Measurements from ENCODE around the gene SLC36A3.
"Not testable (repeated sequence)": the region's sequence is repeated elsewhere in the genome, so short reads cannot be mapped to it uniquely, and the experiment has no call there.

Gene SLC36A3

DNA sequence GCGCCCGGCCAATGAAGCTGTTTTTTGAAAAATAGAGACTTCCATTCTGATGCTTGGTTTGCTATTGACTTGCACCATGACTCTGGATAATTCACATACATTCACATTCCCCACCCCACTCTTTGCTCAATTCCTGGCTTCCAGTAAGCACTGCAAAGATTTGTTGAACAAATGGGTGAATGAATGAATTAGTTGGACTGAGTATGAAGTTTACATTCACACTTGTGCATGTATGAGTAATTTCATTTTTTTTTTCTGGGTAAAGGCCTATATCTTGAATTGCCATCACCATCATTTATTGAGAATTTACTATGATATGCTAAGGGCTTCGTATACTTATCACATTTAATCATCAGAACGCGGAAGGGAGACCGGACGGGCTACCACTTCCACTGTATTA lies 65.9 kb downstream of the SLC36A3 start:
- no peak for DNase-seq

DNA sequence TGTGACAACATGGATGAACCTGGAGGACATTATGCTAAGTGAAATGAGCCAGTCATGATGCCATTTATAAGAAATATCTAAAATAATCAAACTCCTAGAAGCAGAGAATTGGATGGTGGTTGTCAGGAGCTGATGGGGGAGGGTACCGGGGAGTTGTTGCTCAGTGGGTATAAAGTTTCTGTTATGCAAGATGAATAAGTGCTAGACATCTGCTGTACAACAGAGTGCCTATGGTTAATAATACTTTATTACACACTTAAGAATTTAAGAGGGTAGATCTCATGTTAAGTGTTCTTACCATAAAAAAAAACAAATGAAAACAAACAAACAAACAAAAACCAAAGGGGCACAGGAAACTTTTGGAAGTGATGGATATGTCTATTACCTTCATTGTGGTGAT lies 66.7 kb downstream of the SLC36A3 start:
- DNase-seq, result no peak

DNA sequence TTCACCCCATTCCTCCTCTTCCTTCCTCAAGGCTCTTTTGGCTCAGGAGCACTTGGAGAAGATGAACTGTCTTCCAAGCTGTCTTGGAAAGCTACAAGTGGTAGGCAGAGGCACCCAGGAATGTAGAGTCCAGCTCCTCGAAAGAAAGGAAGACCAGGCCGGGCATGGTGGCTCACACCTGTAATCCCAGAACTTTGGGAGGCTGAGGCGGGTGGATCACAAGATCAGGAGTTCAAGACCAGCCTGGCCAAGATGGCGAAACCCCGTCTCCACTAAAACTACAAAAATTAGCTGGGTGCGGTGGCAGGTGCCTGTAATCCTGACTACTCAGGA lies 68.4 kb downstream of the SLC36A3 start:
- DNase-seq, result not testable (repeated sequence)

DNA sequence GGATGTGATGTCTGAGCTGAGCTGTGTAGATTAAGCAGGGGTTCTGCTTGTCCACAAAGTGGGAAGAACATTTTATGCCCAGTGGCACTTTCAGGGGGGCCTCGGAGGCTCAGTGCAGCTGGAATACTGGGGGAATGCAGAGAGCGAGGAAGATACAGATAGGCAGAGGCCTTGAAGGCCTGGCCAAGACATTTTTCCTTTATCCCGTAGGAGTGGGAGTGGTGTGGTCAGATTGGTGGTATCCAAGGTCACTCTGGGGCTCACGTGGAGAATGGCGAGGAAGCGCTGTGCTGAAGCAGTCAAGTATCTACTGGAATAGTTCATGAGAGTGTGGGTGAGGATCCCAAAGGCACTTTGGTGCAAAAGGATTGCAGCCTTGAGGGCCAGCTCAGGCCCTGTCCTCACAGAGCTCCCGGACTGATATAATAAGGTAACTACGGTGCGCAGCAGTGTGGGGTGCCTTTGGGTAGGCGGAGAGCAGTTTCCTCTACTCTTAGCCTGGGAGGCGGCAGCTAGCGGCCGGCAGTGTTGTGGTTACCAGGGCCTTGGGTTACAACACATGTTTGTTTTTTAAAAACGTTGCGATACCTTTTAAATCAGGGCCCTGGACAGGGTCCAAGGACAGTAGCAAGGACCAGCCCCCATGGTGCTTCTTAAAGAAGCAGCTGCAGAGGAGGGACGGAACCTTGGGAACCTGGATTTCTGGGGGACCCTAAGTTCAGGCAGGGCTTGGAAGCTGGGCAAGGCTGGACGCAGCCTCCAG lies 68.9 kb downstream of the SLC36A3 start:
- DNase-seq, result no peak

DNA sequence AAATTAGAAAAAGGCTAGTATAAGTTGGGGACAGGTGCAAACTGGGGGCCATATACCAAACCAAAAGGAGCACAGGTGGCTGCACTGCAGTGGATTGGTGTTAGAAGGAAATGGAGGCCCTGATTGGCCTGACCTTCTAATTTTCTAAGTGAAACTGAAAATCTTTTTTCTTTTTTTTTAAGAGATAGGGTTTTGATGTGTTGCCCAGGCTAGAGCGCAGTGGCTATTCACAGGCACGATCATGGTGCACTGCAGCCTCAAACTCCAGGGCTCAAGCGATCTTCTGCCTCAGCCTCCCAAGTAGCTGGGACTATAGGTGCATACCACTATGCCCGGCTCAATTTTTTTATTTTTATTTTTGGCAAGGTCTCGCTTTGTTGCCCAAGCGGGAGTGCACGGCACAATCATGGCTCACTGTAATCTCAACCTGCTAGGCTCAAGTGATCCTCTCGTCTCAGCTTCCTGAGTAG lies 69.9 kb downstream of the SLC36A3 start:
- DNase-seq, result no peak

DNA sequence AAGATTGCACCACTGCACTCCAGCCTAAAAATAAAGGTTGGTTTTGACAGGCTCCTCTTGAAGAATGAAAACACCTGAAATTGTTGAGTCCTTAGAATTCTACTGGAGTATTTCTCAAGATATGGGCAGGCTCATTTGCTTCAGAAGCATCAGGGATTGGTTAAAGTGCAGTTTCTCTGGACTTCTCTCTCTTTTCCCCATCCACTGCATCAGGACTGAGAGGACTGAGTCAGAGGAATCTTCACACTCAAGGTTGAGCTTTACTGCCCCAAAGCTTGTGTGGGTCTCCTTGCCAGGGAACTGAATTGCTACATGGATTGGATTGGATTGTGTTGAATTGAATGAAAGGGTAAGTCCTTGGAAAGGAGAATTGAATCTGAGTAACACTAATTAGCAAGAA lies 72.2 kb downstream of the SLC36A3 start:
- no peak for DNase-seq

DNA sequence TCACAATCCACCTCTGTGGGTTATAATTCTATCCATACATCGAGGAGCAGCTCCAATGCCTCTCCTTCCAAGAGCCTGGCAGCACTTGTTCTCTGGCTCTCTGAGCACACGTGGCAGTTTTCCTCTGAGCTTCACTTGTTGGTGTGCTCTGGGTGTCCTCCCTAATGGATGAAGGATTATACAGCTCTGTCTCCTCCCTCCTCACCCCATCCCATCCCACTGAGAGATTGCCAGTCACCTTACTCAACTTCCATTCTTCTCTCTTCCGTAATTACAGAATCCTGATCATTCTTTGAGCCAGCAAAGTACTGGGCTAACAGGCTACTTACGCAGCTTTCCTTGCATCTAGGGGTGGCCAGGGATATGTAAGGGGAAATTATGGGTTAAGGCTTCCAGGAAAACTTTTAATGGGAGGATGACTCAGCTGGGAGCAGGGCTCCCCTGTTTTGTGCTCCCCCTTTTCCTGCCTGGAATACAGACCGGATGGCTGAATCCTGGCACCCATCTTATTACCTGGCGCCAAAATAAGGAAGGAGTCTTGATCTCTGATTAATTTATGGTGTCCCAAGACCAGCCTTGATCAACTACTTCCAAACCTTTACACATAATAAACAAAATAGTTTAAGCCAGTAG lies 73.4 kb downstream of the SLC36A3 start:
- DNase-seq, result no peak

DNA sequence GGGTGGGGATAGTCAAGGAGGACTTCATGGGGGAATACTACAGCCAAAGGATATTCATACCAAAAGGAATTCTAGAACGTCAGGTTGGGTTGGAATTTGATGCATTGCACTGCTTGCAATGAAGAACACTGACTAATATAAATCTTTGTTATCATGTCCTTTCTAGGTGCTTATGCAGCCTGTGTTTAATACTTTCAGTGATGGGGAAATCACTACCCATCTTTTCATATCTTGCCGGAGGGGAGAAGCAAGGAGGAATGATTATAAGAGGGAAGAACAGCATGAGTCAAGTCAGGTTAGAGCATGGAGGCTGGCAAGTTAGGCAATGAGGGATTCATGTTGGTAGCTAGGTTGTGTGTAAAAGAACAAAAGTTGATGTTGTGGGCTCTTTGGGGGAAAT lies 74.6 kb downstream of the SLC36A3 start:
- DNase-seq, result no peak

DNA sequence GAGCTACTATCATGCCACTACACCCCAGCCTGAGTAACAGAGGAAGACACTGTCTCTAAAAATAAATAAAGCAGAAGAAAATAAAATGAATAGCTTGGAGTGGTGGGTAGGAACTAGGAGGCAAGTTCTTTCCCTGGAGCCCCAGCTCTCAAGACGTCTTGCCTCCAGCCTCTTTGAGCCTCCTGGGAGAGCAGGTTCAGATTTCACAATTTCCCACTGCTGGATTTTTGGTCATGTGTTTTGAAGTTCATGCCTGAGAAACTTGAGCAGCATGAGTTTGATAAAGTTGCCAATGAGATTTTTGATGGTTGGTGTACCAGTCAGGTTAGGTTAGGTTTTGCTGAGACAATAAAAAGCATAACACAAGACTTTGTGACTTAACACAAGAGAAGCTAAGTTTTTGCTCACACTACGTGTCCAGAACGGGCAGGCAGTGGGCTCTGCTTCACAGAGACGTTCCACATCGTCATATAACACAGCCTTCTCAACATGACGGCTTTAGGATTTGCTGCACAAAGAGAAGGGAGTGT lies 75.6 kb downstream of the SLC36A3 start:
- DNase-seq, result no peak
